HUES64 (cell line): ENCODE data around the gene CEP20.

Experiments used
- H3K27ac ChIP-seq: 2 replicates; pipeline ENCODE4 v1.7.0; 2013; ENCODE audit warnings: low read depth, low read length, inconsistent platforms
- H3K27me3 ChIP-seq: 2 replicates; pipeline ENCODE4 v1.6.1; 2013; ENCODE audit warnings: mild to moderate bottlenecking, low read length; ENCODE audit not compliant: insufficient read depth
- H3K36me3 ChIP-seq: 2 replicates; pipeline ENCODE4 v1.6.1; 2013; ENCODE audit warnings: mild to moderate bottlenecking, low read length; ENCODE audit not compliant: insufficient read depth
- H3K4me1 ChIP-seq: 2 replicates; pipeline ENCODE4 v1.6.1; 2013; ENCODE audit warnings: mild to moderate bottlenecking, low read length, moderate library complexity; ENCODE audit not compliant: insufficient read depth
- H3K4me3 ChIP-seq: 2 replicates; pipeline ENCODE4 v1.5.1; 2013; ENCODE audit warnings: mild to moderate bottlenecking, low read length, moderate library complexity
- H3K9ac ChIP-seq: 2 replicates; pipeline ENCODE4 v1.6.1; 2013; ENCODE audit warnings: mild to moderate bottlenecking, low read depth, low read length
- H3K9me3 ChIP-seq: 2 replicates; pipeline ENCODE4 v1.6.1; 2013; ENCODE audit warnings: low read depth, low read length; ENCODE audit not compliant: insufficient read depth
- WGBS: fragments of 150-250, 120-280 bp; methylation state at CpG from one replicate; pipeline ENCODE4 v1.1.7; 2013; ENCODE audit warnings: missing lambda C conversion rate; 5-methylcytosine and 5-hydroxymethylcytosine counted together

The CEP20 gene

DNA sequence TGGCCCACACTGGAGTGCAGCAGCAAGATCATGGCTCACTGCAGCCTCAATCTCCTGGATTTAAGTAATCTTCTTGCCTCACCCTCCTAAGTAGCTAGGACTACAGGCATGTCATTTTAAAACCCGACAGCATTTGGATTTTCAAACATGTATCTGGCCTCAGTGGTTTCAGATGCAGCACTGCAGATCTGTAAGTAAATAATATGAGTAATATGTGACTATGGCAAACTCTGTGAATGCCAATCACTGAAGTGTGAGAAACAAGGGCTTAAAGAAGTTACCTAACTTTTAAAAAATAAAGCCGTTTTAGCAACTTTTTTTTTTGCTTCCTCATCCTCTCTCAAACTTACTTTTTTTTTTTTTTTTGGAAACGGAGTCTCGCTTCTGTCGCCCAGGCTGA, 11.9 kb downstream of the CEP20 start:
- Histone ChIP-seq H3K27ac (no peak overlapping the region), H3K27me3 (no peaks in the 10 kb centered on the region), H3K36me3 (peaks cover 84% of the 10 kb centered on the region), H3K9me3 (no peaks in the 10 kb centered on the region), H3K4me1 (peaks cover 3% of the 10 kb centered on the region; the same call in 1 of the 2 replicates), H3K4me3 (no peak overlapping the region), H3K9ac (no peak overlapping the region)
- WGBS = 93% methylated on average over 5 of the region's 5 CpGs

- 65% methylated on average over 5 of the region's 7 CpGs for WGBS
- Histone ChIP-seq H3K9ac (no peak overlapping the region), H3K27me3 (no peaks in the 10 kb centered on the region), H3K36me3 (peaks cover 84% of the 10 kb centered on the region), H3K4me3 (no peak overlapping the region), H3K4me1 (no peaks in the 10 kb centered on the region), H3K27ac (no peak overlapping the region), H3K9me3 (no peaks in the 10 kb centered on the region)
These were observed 13.6 kb downstream of the CEP20 start for GRCh38 chr16:15874745-15875314.

- H3K9ac ChIP-seq = no peak overlapping the region
- H3K27me3 ChIP-seq = no peaks in the 10 kb centered on the region
- peaks cover 83% of the 10 kb centered on the region for H3K36me3 ChIP-seq
- no peak overlapping the region for H3K4me3 ChIP-seq
- H3K27ac ChIP-seq = no peak overlapping the region
- H3K9me3 ChIP-seq = no peaks in the 10 kb centered on the region
- H3K4me1 ChIP-seq = no peaks in the 10 kb centered on the region
- 90% methylated on average over 1 of the region's 1 CpG for WGBS
These were observed 14.7 kb downstream of the CEP20 start for GRCh38 chr16:15873737-15874136.

- Histone ChIP-seq H3K36me3 (peaks cover 82% of the 10 kb centered on the region), H3K27me3 (no peaks in the 10 kb centered on the region), H3K4me1 (no peaks in the 10 kb centered on the region), H3K4me3 (no peak overlapping the region), H3K27ac (no peak overlapping the region), H3K9ac (no peak overlapping the region), H3K9me3 (no peaks in the 10 kb centered on the region)
- 95% methylated on average over 2 of the region's 2 CpGs for WGBS
These were observed 15.1 kb downstream of the CEP20 start for GRCh38 chr16:15873301-15873700.

DNA sequence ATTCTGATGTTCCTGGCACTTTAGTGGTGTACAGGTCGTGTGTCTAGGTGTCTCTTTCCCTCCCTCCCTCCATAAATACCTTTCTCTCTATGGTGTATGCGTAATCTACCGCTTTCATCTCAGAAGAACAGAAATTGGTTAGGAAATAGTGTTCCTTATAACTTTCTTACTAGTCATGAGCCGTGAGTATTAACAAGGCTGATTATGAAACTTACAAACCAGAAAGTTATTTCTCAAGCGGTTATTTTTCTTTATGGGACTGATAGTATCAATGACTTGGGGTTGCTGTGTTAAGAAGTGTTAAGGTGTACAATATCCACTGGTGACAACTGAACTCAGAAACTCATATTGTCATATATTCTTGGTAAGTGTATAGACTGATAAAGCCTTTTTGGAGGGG, 18.4 kb downstream of the CEP20 start:
- Histone ChIP-seq H3K9ac (no peak overlapping the region), H3K4me1 (no peaks in the 10 kb centered on the region), H3K27me3 (no peaks in the 10 kb centered on the region), H3K4me3 (no peak overlapping the region), H3K27ac (no peak overlapping the region), H3K9me3 (no peaks in the 10 kb centered on the region), H3K36me3 (peaks cover 83% of the 10 kb centered on the region)
- WGBS = 75% methylated on average over 4 of the region's 5 CpGs

- no peaks in the 10 kb centered on the region for H3K9me3 ChIP-seq
- 90% methylated on average over 3 of the region's 5 CpGs for WGBS
- peaks cover 53% of the 10 kb centered on the region for H3K36me3 ChIP-seq
- H3K27me3 ChIP-seq = no peaks in the 10 kb centered on the region
- H3K4me3 ChIP-seq = no peak overlapping the region
- no peak overlapping the region for H3K9ac ChIP-seq
- no peaks in the 10 kb centered on the region for H3K4me1 ChIP-seq
- H3K27ac ChIP-seq = no peak overlapping the region
These were observed 22.0 kb downstream of the CEP20 start for GRCh38 chr16:15866451-15866850.

DNA sequence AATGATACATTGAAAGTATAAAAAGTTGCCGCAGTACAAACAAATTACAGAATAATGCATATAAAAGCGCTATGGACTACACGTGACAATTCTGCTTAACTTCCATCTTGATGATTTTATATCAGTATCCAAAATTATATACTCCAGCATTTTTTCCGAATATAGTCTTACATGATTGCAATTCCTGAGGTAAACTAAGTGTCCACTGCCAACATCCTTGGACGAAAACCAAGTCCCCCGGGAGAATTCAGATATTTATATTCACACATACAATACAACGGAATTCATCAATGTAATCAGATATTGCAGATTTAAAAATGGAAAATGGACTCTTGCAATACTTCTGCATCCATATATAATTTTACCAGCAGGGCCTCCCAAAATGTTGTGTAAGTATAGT, 22.7 kb downstream of the CEP20 start:
- Histone ChIP-seq H3K27ac (no peak overlapping the region), H3K9me3 (no peaks in the 10 kb centered on the region), H3K9ac (no peak overlapping the region), H3K4me1 (no peaks in the 10 kb centered on the region), H3K27me3 (no peaks in the 10 kb centered on the region), H3K36me3 (peaks cover 47% of the 10 kb centered on the region), H3K4me3 (no peak overlapping the region)
- WGBS = 98% methylated on average over 7 of the region's 7 CpGs

GRCh38 chr16:15864939-15865338, 23.5 kb downstream of the CEP20 start:
- no peak overlapping the region for H3K27ac ChIP-seq
- H3K36me3 ChIP-seq = peaks cover 39% of the 10 kb centered on the region
- no peaks in the 10 kb centered on the region for H3K9me3 ChIP-seq
- no peak overlapping the region for H3K9ac ChIP-seq
- WGBS = 97% methylated on average over 5 of the region's 5 CpGs
- H3K4me1 ChIP-seq = no peaks in the 10 kb centered on the region
- H3K27me3 ChIP-seq = no peaks in the 10 kb centered on the region
- H3K4me3 ChIP-seq = no peak overlapping the region

GRCh38 chr16:15861996-15862395, 26.4 kb downstream of the CEP20 start:
- H3K4me1 ChIP-seq = no peaks in the 10 kb centered on the region
- no peak overlapping the region for H3K27ac ChIP-seq
- 92% methylated on average over 3 of the region's 3 CpGs for WGBS
- peaks cover 25% of the 10 kb centered on the region for H3K27me3 ChIP-seq
- no peaks in the 10 kb centered on the region for H3K9me3 ChIP-seq
- peaks cover 13% of the 10 kb centered on the region for H3K36me3 ChIP-seq
- H3K9ac ChIP-seq = no peak overlapping the region
- H3K4me3 ChIP-seq = no peak overlapping the region

DNA sequence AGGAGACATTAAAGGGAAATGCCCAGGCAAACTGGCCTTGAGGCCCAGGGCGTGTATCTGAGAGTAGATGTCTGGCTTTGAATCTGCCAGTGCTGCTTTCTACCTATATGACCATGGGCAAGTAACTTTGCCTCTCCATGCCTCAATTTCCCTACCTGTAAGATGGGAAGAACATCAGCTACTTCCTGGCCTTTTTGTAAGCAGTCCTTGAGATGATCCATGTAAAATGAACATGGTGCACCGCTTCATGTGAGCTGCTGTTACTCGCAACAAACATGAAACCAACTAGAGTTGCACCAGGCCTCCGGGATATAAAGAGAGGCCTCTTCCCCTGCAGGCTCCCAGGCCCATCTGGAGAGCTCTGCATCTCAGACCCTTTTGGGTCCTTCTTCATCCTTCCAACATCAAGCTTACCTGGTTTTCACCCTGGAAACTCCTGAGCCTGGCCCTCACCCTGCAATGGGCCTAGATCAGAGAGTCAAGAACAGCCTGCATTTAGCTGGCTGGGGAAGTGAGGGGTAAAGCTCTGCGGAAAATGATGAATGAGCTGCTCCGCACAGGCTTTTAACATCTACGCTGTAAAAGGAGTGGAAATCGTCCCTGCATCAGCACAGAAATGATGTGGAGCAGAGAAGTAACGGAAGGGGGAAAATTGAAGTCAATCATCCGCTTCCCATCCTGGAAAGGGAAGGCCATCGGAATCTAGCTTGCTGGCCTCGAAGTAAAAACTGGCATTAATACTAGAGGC, 29.3 kb downstream of the CEP20 start:
- H3K4me3 ChIP-seq = no peak overlapping the region
- H3K9ac ChIP-seq = no peak overlapping the region
- WGBS = 92% methylated on average over 12 of the region's 12 CpGs
- H3K9me3 ChIP-seq = no peaks in the 10 kb centered on the region
- H3K27ac ChIP-seq = no peak overlapping the region
- H3K4me1 ChIP-seq = no peaks in the 10 kb centered on the region
- H3K27me3 ChIP-seq = peaks cover 51% of the 10 kb centered on the region
- no peaks in the 10 kb centered on the region for H3K36me3 ChIP-seq

DNA sequence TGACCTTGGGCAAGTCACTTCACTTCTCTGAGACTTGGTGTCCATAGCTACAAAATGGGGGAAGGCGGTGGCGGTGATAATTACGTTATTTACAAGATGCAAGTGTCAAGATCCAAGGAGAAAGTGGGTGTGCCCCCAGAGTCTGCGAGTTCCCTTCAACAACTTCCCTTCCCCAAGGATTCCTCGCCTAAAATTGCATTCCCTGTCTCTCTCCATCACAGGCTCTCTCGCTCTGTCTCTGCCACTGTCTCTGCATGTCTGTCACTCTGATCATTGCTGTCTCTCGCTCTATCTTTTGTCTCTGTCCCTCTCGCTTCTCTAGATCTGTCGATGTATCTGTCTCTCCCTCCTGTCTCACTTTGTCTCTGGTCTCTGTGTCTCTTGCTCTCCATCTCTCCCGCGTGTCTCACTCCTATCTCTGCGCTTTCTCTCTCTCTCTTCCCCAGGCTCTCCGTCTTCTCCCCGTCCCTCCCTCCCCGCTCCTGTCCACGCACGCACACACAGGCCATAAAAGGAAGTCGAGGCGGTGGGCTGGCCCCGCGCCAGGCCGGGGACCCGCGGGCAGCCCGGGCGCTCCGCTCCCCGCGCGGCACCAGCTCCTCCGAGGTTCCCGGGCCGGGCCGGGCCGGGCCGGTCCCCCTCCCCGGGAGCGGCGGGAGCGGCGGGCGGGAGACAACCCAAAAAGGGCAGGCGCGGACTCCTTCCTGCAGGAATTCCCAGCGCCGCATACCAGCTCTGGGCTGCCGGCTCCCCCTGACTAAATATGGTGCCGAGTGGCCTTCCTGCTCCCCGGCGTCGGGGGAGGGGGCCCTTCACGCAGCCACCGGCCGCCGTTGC, 30.5 kb downstream of the CEP20 start:
- no peaks in the 10 kb centered on the region for H3K36me3 ChIP-seq
- peak overlapping the region; percentile 66 for H3K4me3 ChIP-seq
- peak overlapping the region; percentile 76 for H3K9ac ChIP-seq
- no peaks in the 10 kb centered on the region for H3K4me1 ChIP-seq
- peaks cover 55% of the 10 kb centered on the region for H3K27me3 ChIP-seq
- no peak overlapping the region; the same call in 1 of the 2 replicates for H3K27ac ChIP-seq
- H3K9me3 ChIP-seq = no peaks in the 10 kb centered on the region
- WGBS = under 1% methylated on average over 55 of the region's 55 CpGs
